ENCODE measurements around the gene FARSB.

- no peak for TF ChIP-seq CTCF (IDR thresholded peaks at IDR 0.05)
- no peak for TF ChIP-seq POLR2A (IDR thresholded peaks at IDR 0.05)
Observed at GRCh38 chr2:222566229-222566628, 89.7 kb downstream of the FARSB start.
